DND-41 (cell line): Measurements from ENCODE around the gene FOXP1.

ENCODE experiments used
- ATAC-seq: fragments of 200-7000 bp; cut with Tn5 transposase; 3 replicates; pipeline ENCODE4 v1.9.1; 2021; ENCODE audit warnings: low read depth; ENCODE audit not compliant: insufficient read depth
- DNase-seq: peaks from one replicate; pipeline ENCODE4 v3.0.0-alpha.2; 2020
- H2AFZ ChIP-seq: 2 replicates; pipeline ENCODE4 v1.6.0; 2012; ENCODE audit warnings: low read depth, low read length
- H3K27ac ChIP-seq: 2 replicates; pipeline ENCODE4 v1.5.1; 2012; ENCODE audit warnings: low read length, inconsistent platforms
- H3K27me3 ChIP-seq: fragments of 200-600 bp; sonication (generic); 2 replicates; pipeline ENCODE4 v1.6.0; 2012; ENCODE audit warnings: low read length, mild to moderate bottlenecking, inconsistent platforms; ENCODE audit not compliant: insufficient read depth, poor library complexity
- H3K36me3 ChIP-seq: 2 replicates; pipeline ENCODE4 v1.5.1; 2012; ENCODE audit warnings: low read length, inconsistent platforms; ENCODE audit not compliant: insufficient read depth
- H3K4me1 ChIP-seq: 2 replicates; pipeline ENCODE4 v1.5.1; 2012; ENCODE audit warnings: mild to moderate bottlenecking, low read length; ENCODE audit not compliant: insufficient read depth
- H3K4me2 ChIP-seq: 2 replicates; pipeline ENCODE4 v1.6.0; 2012; ENCODE audit warnings: mild to moderate bottlenecking, moderate library complexity, low read length, inconsistent platforms; ENCODE audit not compliant: insufficient read depth
- H3K4me3 ChIP-seq, 2 experiments: fragments of 200-600 bp in 1 of 2; shearing (Covaris generic) in 1 of 2; 2 replicates each; pipeline ENCODE4 v1.5.1; 2012 to 2016; ENCODE audit warnings: inconsistent platforms in 2 of 2, low read length in 2 of 2, mild to moderate bottlenecking in 2 of 2, low read depth in 1 of 2, moderate library complexity in 1 of 2
- H3K79me2 ChIP-seq: 2 replicates; pipeline ENCODE4 v1.6.0; 2012; ENCODE audit warnings: low read length, inconsistent platforms; ENCODE audit not compliant: insufficient read depth
- H3K9ac ChIP-seq: 2 replicates; pipeline ENCODE4 v1.6.0; 2012; ENCODE audit warnings: low read depth, mild to moderate bottlenecking, inconsistent platforms, low read length, moderate library complexity
- H3K9me3 ChIP-seq: 2 replicates; pipeline ENCODE4 v1.5.1; 2012; ENCODE audit warnings: low read length, moderate library complexity, mild to moderate bottlenecking, inconsistent platforms; ENCODE audit not compliant: insufficient read depth, severe bottlenecking
- H4K20me1 ChIP-seq: 2 replicates; pipeline ENCODE4 v1.6.0; 2012; ENCODE audit warnings: low read length; ENCODE audit not compliant: insufficient read depth
- CTCF ChIP-seq: IDR thresholded peaks from 2 replicates; pipeline ENCODE4 v1.5.1; 2012; ENCODE audit warnings: borderline replicate concordance, low read length, moderate library complexity, mild to moderate bottlenecking; ENCODE audit not compliant: poor library complexity, severe bottlenecking; ENCODE audit errors: extremely low read depth
- EZH2 ChIP-seq: IDR thresholded peaks from 3 replicates; pipeline ENCODE4 v1.6.1; 2012; ENCODE audit warnings: borderline replicate concordance, low read depth, mild to moderate bottlenecking, moderate library complexity, low read length, inconsistent platforms; ENCODE audit not compliant: severe bottlenecking

FOXP1 gene

GRCh38 chr3:71360180-71360579 lies 223.3 kb downstream of the FOXP1 start:
- Histone ChIP-seq H3K9ac (no peak overlapping the region), H4K20me1 (peaks cover 3% of the 10 kb centered on the region; the same call in 1 of the 2 replicates), H3K9me3 (no peaks in the 10 kb centered on the region), H3K36me3 (peaks cover 9% of the 10 kb centered on the region; the same call in 1 of the 2 replicates), H3K27ac (no peak overlapping the region), H3K79me2 (peaks cover 6% of the 10 kb centered on the region), H3K4me1 (no peaks in the 10 kb centered on the region), H3K4me2 (no peak overlapping the region), H3K27me3 (no peaks in the 10 kb centered on the region), H2AFZ (no peak overlapping the region), H3K4me3 (no peak overlapping the region)
- ATAC-seq, result no peak
- DNase-seq, result no peak
- no peak for TF ChIP-seq CTCF
- TF ChIP-seq EZH2, result no peak

- Histone ChIP-seq H3K4me3 (no peak overlapping the region), H3K27me3 (no peaks in the 10 kb centered on the region), H3K4me2 (no peak overlapping the region), H3K27ac (no peak overlapping the region), H3K9me3 (no peaks in the 10 kb centered on the region), H3K4me1 (no peaks in the 10 kb centered on the region), H3K79me2 (no peaks in the 10 kb centered on the region; the same call in 1 of the 2 replicates), H3K36me3 (peaks cover 9% of the 10 kb centered on the region; the same call in 1 of the 2 replicates), H3K9ac (no peak overlapping the region), H4K20me1 (no peaks in the 10 kb centered on the region; the same call in 1 of the 2 replicates), H2AFZ (no peak overlapping the region)
- DNase-seq, result no peak
- no peak for TF ChIP-seq EZH2
- TF ChIP-seq CTCF, result no peak
- ATAC-seq, result no peak
These were observed 225.3 kb downstream of the FOXP1 start for GRCh38 chr3:71358243-71358642.

GRCh38 chr3:71356265-71356664 lies 227.3 kb downstream of the FOXP1 start:
- no peaks in the 10 kb centered on the region for H3K27me3 ChIP-seq
- no peaks in the 10 kb centered on the region for H3K79me2 ChIP-seq
- ATAC-seq (no peak), DNase-seq (no peak)
- no peaks in the 10 kb centered on the region for H3K9me3 ChIP-seq
- H3K36me3 ChIP-seq, result peaks cover 9% of the 10 kb centered on the region; the same call in 1 of the 2 replicates
- no peak overlapping the region for H3K9ac ChIP-seq
- H3K4me1 ChIP-seq, result no peaks in the 10 kb centered on the region
- no peaks in the 10 kb centered on the region; the same call in 1 of the 2 replicates for H4K20me1 ChIP-seq
- no peak overlapping the region for H2AFZ ChIP-seq
- H3K4me3 ChIP-seq, result no peak overlapping the region
- no peak overlapping the region for H3K27ac ChIP-seq
- no peak for TF ChIP-seq CTCF
- TF ChIP-seq EZH2, result no peak
- H3K4me2 ChIP-seq, result no peak overlapping the region

- Histone ChIP-seq H3K27me3 (no peaks in the 10 kb centered on the region), H3K4me2 (no peak overlapping the region), H3K9me3 (no peaks in the 10 kb centered on the region), H3K27ac (no peak overlapping the region), H3K79me2 (no peaks in the 10 kb centered on the region), H3K36me3 (peaks cover 9% of the 10 kb centered on the region; the same call in 1 of the 2 replicates), H3K9ac (no peak overlapping the region), H2AFZ (no peak overlapping the region), H4K20me1 (no peaks in the 10 kb centered on the region), H3K4me3 (no peak overlapping the region), H3K4me1 (no peaks in the 10 kb centered on the region)
- ATAC-seq (no peak), DNase-seq (no peak)
- TF ChIP-seq CTCF (no peak), EZH2 (no peak)
These were observed 227.7 kb downstream of the FOXP1 start for GRCh38 chr3:71355862-71356261.
